Measurements from ENCODE around the gene OR10A3.
A peak's percentile ranks its signal among the peaks of the same experiment; 100 is the strongest.

Gene OR10A3

DNA sequence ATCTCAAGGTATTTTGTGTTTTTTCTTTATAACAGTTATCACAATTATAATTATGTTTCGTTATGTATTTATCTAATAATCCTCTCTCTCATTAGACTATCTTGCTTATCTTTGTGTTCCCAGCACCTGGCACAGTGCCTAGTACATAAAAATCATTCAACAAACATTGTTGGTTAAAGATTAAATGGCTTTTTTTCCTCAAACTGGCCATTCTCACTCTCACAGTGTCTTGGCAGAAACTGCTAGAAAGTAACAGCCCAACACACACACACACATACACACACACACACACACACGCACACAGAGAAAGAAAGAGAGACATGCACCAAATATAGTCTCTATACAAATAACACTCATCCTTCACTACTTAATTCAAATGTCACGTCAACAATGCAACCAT is 47.3 kb downstream of the OR10A3 start:
- no peak overlapping the region for H3K9ac ChIP-seq (ENCODE audit: low read length)
- H3K23ac ChIP-seq (ENCODE audit: low read length), result no peak overlapping the region
- no peak for DNase-seq
- peaks cover 0 to 3% of the 10 kb centered on the region in 2 experiments for H3K36me3 ChIP-seq (ENCODE audit: control insufficient read depth in 1 of 2, insufficient read depth in 2 of 2, low read length in 2 of 2)
- no peak overlapping the region for H2AK5ac ChIP-seq (ENCODE audit: low read length)
- H3K4me1 ChIP-seq (ENCODE audit: control insufficient read depth in 1 of 2, insufficient read depth in 2 of 2, low read length in 2 of 2), result peaks cover 2 to 8% of the 10 kb centered on the region in 2 experiments
- H3K18ac ChIP-seq (ENCODE audit: low read length), result no peak overlapping the region
- no peak overlapping the region for H3K4me3 ChIP-seq (ENCODE audit: low read depth, low read length)
- H4K91ac ChIP-seq (ENCODE audit: low read depth, low read length), result no peak overlapping the region
- H2BK120ac ChIP-seq (ENCODE audit: insufficient read depth, low read length, poor library complexity), result no peak overlapping the region
- no peaks in the 10 kb centered on the region for H3K9me3 ChIP-seq (ENCODE audit: insufficient read depth, low read depth, low read length)
- peaks cover 2% of the 10 kb centered on the region for H3K79me1 ChIP-seq (ENCODE audit: low read length)
- no peak overlapping the region for H3K14ac ChIP-seq (ENCODE audit: low read length)
- H3K27me3 ChIP-seq (ENCODE audit: insufficient read depth, low read length), result no peaks in the 10 kb centered on the region
- H4K8ac ChIP-seq (ENCODE audit: low read depth, low read length), result no peak overlapping the region
- H2BK12ac ChIP-seq (ENCODE audit: low read length), result no peak overlapping the region
- no peaks in the 10 kb centered on the region for H3K79me2 ChIP-seq (ENCODE audit: control insufficient read depth, insufficient read depth, low read length, poor library complexity)
- H2AFZ ChIP-seq (ENCODE audit: insufficient read depth, low read length, poor library complexity), result no peak overlapping the region
- H3K4me2 ChIP-seq (ENCODE audit: low read length), result no peak overlapping the region
- no peak overlapping the region for H4K12ac ChIP-seq (ENCODE audit: low read depth, low read length)
- H3K27ac ChIP-seq (ENCODE audit: low read depth, low read length), result no peak overlapping the region
- H3K4ac ChIP-seq (ENCODE audit: low read depth, low read length), result no peak overlapping the region
- WGBS (ENCODE audit: extremely low coverage, insufficient coverage, insufficient read length), result no CpG with 5 or more reads among the region's 3 CpGs
- no peak overlapping the region for H2BK5ac ChIP-seq (ENCODE audit: low read depth, low read length, poor library complexity)

DNA sequence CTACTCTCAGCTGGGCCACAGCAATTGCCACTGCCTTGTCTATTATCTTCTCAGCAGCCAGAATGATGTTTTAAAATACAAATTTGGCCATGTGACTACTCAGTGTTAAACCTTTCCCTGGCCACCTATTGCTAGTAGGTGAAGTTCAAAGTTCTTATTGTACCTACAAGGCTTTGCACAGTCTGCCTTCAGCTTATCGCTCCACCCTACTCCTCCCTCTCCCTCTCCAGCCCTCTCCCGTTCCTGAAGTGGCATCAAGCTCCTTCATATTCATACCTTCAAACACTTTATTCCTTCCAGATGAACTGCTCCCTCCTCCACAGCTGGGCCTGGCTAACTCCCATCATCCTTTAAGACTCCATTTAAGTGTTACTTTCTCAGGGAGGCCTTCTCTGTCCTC is 47.7 kb downstream of the OR10A3 start:
- Histone ChIP-seq H2BK120ac (ENCODE audit: insufficient read depth, low read length, poor library complexity) (no peak overlapping the region), H4K91ac (ENCODE audit: low read depth, low read length) (no peak overlapping the region), H3K18ac (ENCODE audit: low read length) (no peak overlapping the region), H3K9me3 (ENCODE audit: insufficient read depth, low read depth, low read length) (no peaks in the 10 kb centered on the region), H3K79me1 (ENCODE audit: low read length) (peaks cover 2% of the 10 kb centered on the region), H3K4me3 (ENCODE audit: low read depth, low read length) (no peak overlapping the region), H3K23ac (ENCODE audit: low read length) (no peak overlapping the region), H3K9ac (ENCODE audit: low read length) (no peak overlapping the region), H3K14ac (ENCODE audit: low read length) (no peak overlapping the region), H3K4me1 (ENCODE audit: control insufficient read depth in 1 of 2, insufficient read depth in 2 of 2, low read length in 2 of 2) (peaks cover 2 to 8% of the 10 kb centered on the region in 2 experiments), H2AFZ (ENCODE audit: insufficient read depth, low read length, poor library complexity) (no peak overlapping the region), H4K8ac (ENCODE audit: low read depth, low read length) (no peak overlapping the region), H3K79me2 (ENCODE audit: control insufficient read depth, insufficient read depth, low read length, poor library complexity) (no peaks in the 10 kb centered on the region), H3K36me3 (ENCODE audit: control insufficient read depth in 1 of 2, insufficient read depth in 2 of 2, low read length in 2 of 2) (peaks cover 0 to 2% of the 10 kb centered on the region in 2 experiments), H4K12ac (ENCODE audit: low read depth, low read length) (no peak overlapping the region), H3K27me3 (ENCODE audit: insufficient read depth, low read length) (no peaks in the 10 kb centered on the region), H2BK5ac (ENCODE audit: low read depth, low read length, poor library complexity) (no peak overlapping the region), H2BK12ac (ENCODE audit: low read length) (no peak overlapping the region), H3K4ac (ENCODE audit: low read depth, low read length) (no peak overlapping the region), H2AK5ac (ENCODE audit: low read length) (no peak overlapping the region), H3K4me2 (ENCODE audit: low read length) (no peak overlapping the region), H3K27ac (ENCODE audit: low read depth, low read length) (no peak overlapping the region)
- no peak for DNase-seq
- no CpG with 5 or more reads among the region's 2 CpGs for WGBS (ENCODE audit: extremely low coverage, insufficient coverage, insufficient read length)

DNA sequence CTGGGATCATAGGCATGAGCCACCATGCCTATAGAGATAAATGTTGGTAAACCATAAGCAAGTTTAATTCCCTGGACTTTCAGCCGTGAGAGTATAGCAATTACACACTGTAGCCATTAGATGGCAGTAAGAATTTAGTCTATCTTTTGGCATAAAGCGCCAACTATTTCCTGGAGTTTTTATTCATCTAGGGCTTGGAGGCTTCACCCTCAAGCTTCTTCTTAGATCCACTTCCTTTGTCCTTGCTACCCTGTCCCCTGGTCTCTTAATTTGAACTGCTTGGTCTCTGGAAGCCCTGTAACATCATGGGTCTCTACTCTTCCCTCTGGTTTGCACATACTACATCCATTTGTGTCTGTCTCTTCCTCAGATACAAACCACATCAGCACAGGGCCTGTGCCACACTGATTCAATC is 48.7 kb downstream of the OR10A3 start:
- Histone ChIP-seq H2BK12ac (ENCODE audit: low read length) (peak overlapping the region; percentile 70), H2BK120ac (ENCODE audit: insufficient read depth, low read length, poor library complexity) (peak overlapping the region; percentile 63), H3K18ac (ENCODE audit: low read length) (no peak overlapping the region), H3K27ac (ENCODE audit: low read depth, low read length) (no peak overlapping the region), H3K4me3 (ENCODE audit: low read depth, low read length) (no peak overlapping the region), H3K14ac (ENCODE audit: low read length) (no peak overlapping the region), H3K9ac (ENCODE audit: low read length) (no peak overlapping the region), H3K4ac (ENCODE audit: low read depth, low read length) (no peak overlapping the region), H3K36me3 (ENCODE audit: control insufficient read depth in 1 of 2, insufficient read depth in 2 of 2, low read length in 2 of 2) (no peaks in the 10 kb centered on the region), H2AFZ (ENCODE audit: insufficient read depth, low read length, poor library complexity) (no peak overlapping the region), H4K91ac (ENCODE audit: low read depth, low read length) (no peak overlapping the region), H3K4me2 (ENCODE audit: low read length) (no peak overlapping the region), H3K4me1 (ENCODE audit: control insufficient read depth in 1 of 2, insufficient read depth in 2 of 2, low read length in 2 of 2) (peaks cover 2 to 8% of the 10 kb centered on the region in 2 experiments), H2BK5ac (ENCODE audit: low read depth, low read length, poor library complexity) (no peak overlapping the region), H3K79me1 (ENCODE audit: low read length) (peaks cover 2% of the 10 kb centered on the region), H3K9me3 (ENCODE audit: insufficient read depth, low read depth, low read length) (no peaks in the 10 kb centered on the region), H3K79me2 (ENCODE audit: control insufficient read depth, insufficient read depth, low read length, poor library complexity) (no peaks in the 10 kb centered on the region), H2AK5ac (ENCODE audit: low read length) (no peak overlapping the region), H3K23ac (ENCODE audit: low read length) (no peak overlapping the region), H3K27me3 (ENCODE audit: insufficient read depth, low read length) (no peaks in the 10 kb centered on the region), H4K12ac (ENCODE audit: low read depth, low read length) (peak overlapping the region; percentile 87), H4K8ac (ENCODE audit: low read depth, low read length) (peak overlapping the region; percentile 92)
- WGBS (ENCODE audit: extremely low coverage, insufficient coverage, insufficient read length), result no CpG with 5 or more reads among the region's 2 CpGs
- DNase-seq, result peak; percentile 52 to 92

DNA sequence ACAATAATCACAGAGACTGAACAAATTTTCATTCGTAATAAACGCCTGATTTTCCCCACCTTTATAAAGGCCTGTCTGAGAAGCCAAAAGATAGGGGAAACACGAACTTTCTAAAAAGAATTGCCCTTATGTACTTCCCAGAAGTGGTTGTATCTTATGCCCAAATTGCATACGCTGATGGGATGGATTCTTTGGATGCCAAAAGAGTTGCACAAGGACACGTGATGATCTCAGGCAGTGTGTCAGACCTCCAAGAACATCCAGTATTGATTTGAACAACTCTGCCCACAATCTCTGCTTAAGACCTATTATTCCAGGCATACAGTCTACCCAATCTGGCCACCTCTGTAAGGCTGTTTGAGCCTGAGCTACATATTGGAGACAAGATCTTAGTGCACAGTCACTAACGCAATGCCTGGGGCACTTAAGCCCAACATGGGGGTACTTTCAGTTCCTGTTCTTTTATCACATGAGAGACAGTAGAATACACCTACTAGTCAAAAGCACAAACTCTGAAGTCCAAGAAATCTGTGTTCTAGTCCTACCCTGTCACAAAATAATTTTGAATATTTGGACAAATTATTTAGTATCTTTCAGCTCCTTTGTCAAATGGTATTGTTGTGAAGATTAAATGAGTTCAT is 49.3 kb downstream of the OR10A3 start:
- H2AK5ac ChIP-seq (ENCODE audit: low read length), result no peak overlapping the region
- no peak overlapping the region for H3K14ac ChIP-seq (ENCODE audit: low read length)
- H3K36me3 ChIP-seq (ENCODE audit: control insufficient read depth in 1 of 2, insufficient read depth in 2 of 2, low read length in 2 of 2), result no peaks in the 10 kb centered on the region
- no peak overlapping the region for H3K4me3 ChIP-seq (ENCODE audit: low read depth, low read length)
- peak overlapping the region; percentile 53 for H3K27ac ChIP-seq (ENCODE audit: low read depth, low read length)
- H3K4ac ChIP-seq (ENCODE audit: low read depth, low read length), result no peak overlapping the region
- H3K4me2 ChIP-seq (ENCODE audit: low read length), result peak overlapping the region; percentile 55
- H3K79me1 ChIP-seq (ENCODE audit: low read length), result peaks cover 2% of the 10 kb centered on the region
- H4K8ac ChIP-seq (ENCODE audit: low read depth, low read length), result no peak overlapping the region
- peaks cover 2 to 8% of the 10 kb centered on the region in 2 experiments for H3K4me1 ChIP-seq (ENCODE audit: control insufficient read depth in 1 of 2, insufficient read depth in 2 of 2, low read length in 2 of 2)
- no peak overlapping the region for H3K18ac ChIP-seq (ENCODE audit: low read length)
- H3K79me2 ChIP-seq (ENCODE audit: control insufficient read depth, insufficient read depth, low read length, poor library complexity), result no peaks in the 10 kb centered on the region
- peak; percentile 47 to 84 for DNase-seq
- no CpG with 5 or more reads among the region's 6 CpGs for WGBS (ENCODE audit: extremely low coverage, insufficient coverage, insufficient read length)
- H2BK120ac ChIP-seq (ENCODE audit: insufficient read depth, low read length, poor library complexity), result no peak overlapping the region
- H2BK5ac ChIP-seq (ENCODE audit: low read depth, low read length, poor library complexity), result no peak overlapping the region
- no peaks in the 10 kb centered on the region for H3K27me3 ChIP-seq (ENCODE audit: insufficient read depth, low read length)
- H2AFZ ChIP-seq (ENCODE audit: insufficient read depth, low read length, poor library complexity), result no peak overlapping the region
- no peak overlapping the region for H2BK12ac ChIP-seq (ENCODE audit: low read length)
- H3K9ac ChIP-seq (ENCODE audit: low read length), result no peak overlapping the region
- H3K9me3 ChIP-seq (ENCODE audit: insufficient read depth, low read depth, low read length), result no peaks in the 10 kb centered on the region
- H4K12ac ChIP-seq (ENCODE audit: low read depth, low read length), result no peak overlapping the region
- H4K91ac ChIP-seq (ENCODE audit: low read depth, low read length), result no peak overlapping the region
- no peak overlapping the region for H3K23ac ChIP-seq (ENCODE audit: low read length)
